CD8-positive, alpha-beta memory T cell (primary cell): ENCODE measurements around the gene TMEM59L. TPM values are rescaled to one million over a fixed set of nuclear protein-coding genes. Genes with fewer than 3 reads are reported as not detected.
"Not testable (repeated sequence)": the region's sequence is repeated elsewhere in the genome, so short reads cannot be mapped to it uniquely, and the experiment has no call there.

ENCODE experiments used
- CTCF ChIA-PET: fragments of 350-600 bp; sonication (Branson Sonifier 250); formaldehyde crosslinking; loops from one replicate; lab custom pipeline; 2021; ENCODE audit warnings: antibody characterized with exemption; lab: Charles Lee
- POLR2A ChIA-PET: fragments of 350-600 bp; sonication (Branson Sonifier 250); formaldehyde crosslinking; loops from one replicate; lab custom pipeline; 2021; ENCODE audit warnings: antibody characterized with exemption; lab: Charles Lee
- DNase-seq, 5 donors: peaks; one replicate each; pipeline versions ENCODE4 v3.0.0 to v3.0.0-alpha.2; 2020 to 2022; ENCODE audit warnings: mixed read lengths in 1 of 5
- H3K27ac ChIP-seq: one replicate; pipeline ENCODE4 v1.7.0; 2013; ENCODE audit warnings: low read depth, mild to moderate bottlenecking, low read length, moderate library complexity
- H3K27me3 ChIP-seq: 2 replicates; pipeline ENCODE4 v1.7.0; 2013; ENCODE audit warnings: low read length, mild to moderate bottlenecking; ENCODE audit not compliant: insufficient read depth, poor library complexity, severe bottlenecking
- H3K36me3 ChIP-seq: 2 replicates; pipeline ENCODE4 v1.7.0; 2013; ENCODE audit warnings: mild to moderate bottlenecking, low read length, moderate library complexity; ENCODE audit not compliant: insufficient read depth
- H3K4me1 ChIP-seq: 2 replicates; pipeline ENCODE4 v1.7.0; 2013; ENCODE audit warnings: mild to moderate bottlenecking, low read length, moderate library complexity; ENCODE audit not compliant: insufficient read depth
- H3K4me3 ChIP-seq: 2 replicates; pipeline ENCODE4 v1.7.0; 2013; ENCODE audit warnings: mild to moderate bottlenecking, low read length
- H3K9me3 ChIP-seq: 2 replicates; pipeline ENCODE4 v1.7.0; 2013; ENCODE audit warnings: mild to moderate bottlenecking, low read length
- H3K27ac Mint-ChIP-seq, 8 donors: one replicate each; pipeline ENCODE4 v1.8.0; 2020 to 2021; ENCODE audit warnings: mixed read lengths in 8 of 8, mild to moderate bottlenecking in 6 of 8, inconsistent platforms in 3 of 8, moderate library complexity in 3 of 8
- H3K27me3 Mint-ChIP-seq, 2 donors: one replicate each; pipeline ENCODE4 v1.8.0; 2020 to 2021; ENCODE audit warnings: mixed read lengths in 2 of 2, mild to moderate bottlenecking in 1 of 2, moderate library complexity in 1 of 2
- H3K36me3 Mint-ChIP-seq, 3 donors: one replicate each; pipeline ENCODE4 v1.8.0; 2020 to 2021; ENCODE audit warnings: mixed read lengths in 3 of 3, inconsistent platforms in 1 of 3, mild to moderate bottlenecking in 1 of 3
- H3K4me1 Mint-ChIP-seq, 3 donors: one replicate each; pipeline ENCODE4 v1.8.0; 2020 to 2021; ENCODE audit warnings: mixed read lengths in 3 of 3, inconsistent platforms in 1 of 3, mild to moderate bottlenecking in 1 of 3
- H3K4me3 Mint-ChIP-seq, 7 donors: one replicate each; pipeline ENCODE4 v1.8.0; 2020 to 2021; ENCODE audit warnings: mixed read lengths in 7 of 7, mild to moderate bottlenecking in 6 of 7, moderate library complexity in 4 of 7, inconsistent platforms in 2 of 7
- H3K9me3 Mint-ChIP-seq, 5 donors: one replicate each; pipeline ENCODE4 v1.8.0; 2020 to 2022; ENCODE audit warnings: mixed read lengths in 5 of 5, mild to moderate bottlenecking in 3 of 5, moderate library complexity in 2 of 5, inconsistent platforms in 1 of 5
- polyA plus RNA-seq: library from polyadenylated mRNA; unstranded; fragments of 300-500 nt; fragmentation: Illumina TruSeq; gene quantifications from one replicate; pipeline ENCODE4 v1.2.3, GENCODE V29; 2021
- total RNA-seq, 2 experiments: library from RNA; stranded (reverse); gene quantifications; one replicate each; pipeline ENCODE4 v1.2.3, GENCODE V29; 2021

The TMEM59L gene
- total and polyA plus RNA-seq, 3 experiments from 2014 or later: not detected

DNA sequence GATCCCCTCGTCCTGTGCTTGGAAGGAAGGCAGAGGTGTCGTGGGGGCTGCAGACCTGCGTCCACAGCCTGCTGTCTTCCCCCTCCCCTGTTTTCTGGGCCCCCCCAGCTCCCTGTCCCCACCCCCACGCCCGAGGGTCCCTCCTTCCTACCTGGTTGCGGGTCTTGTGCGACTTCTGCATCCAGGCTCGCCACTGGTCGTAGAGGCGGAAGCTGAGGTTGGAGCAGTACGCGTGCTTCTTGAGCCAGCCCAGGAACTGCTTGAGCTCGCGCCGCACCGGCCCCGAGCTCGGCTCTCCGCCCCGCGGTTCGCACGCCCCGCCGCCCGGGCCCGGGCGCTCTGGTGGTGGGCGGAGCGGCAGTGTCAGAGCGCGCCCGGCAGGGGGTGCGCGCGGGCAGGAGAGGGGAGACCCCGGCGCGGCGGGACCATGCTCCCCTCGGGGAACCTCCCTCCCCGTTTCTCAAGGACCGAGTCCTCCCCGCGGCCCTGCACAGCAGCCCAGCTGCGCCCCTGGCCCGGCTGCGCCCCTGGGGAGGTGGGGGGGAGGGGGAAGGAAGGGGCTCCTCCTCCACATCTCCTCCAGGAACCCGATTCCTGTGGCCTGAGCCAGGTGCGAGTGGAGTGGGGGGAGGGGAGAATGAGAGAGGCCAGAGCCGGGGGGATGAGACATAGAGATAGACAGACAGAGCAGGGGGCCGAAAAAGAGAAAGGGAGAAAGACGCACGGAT lies 18.4 kb upstream of the TMEM59L start:
- H3K4me1 Mint-ChIP-seq: peaks cover 24 to 36% (median 29%) of the 10 kb centered on the region in 3 donors
- H3K27ac ChIP-seq: peak overlapping the region; percentile 38
- DNase-seq: peak; percentile 66 to 81 (median 72)
- peaks cover 6% of the 10 kb centered on the region for H3K36me3 ChIP-seq
- peaks cover 0 to 19% (median 0%) of the 10 kb centered on the region in 3 donors for H3K36me3 Mint-ChIP-seq
- no peaks in the 10 kb centered on the region for H3K9me3 Mint-ChIP-seq
- H3K27me3 Mint-ChIP-seq: peaks cover under 1 to 3% of the 10 kb centered on the region in 2 donors
- H3K4me3 Mint-ChIP-seq: peak overlapping the region; percentile 68 to 79 (median 77)
- ChIA-PET CTCF (interaction anchor here (0.6 to 4.3 kb wide), 24 partner anchors 8 to 396 kb away, joined by 3 to 25 read pairs (median 4); partner anchors contain the start of genes COPE and DDX49), POLR2A (interaction anchor here (0.5 to 1.6 kb wide), 6 partner anchors 18 to 1120 kb away, joined by 3 to 5 read pairs (median 3); partner anchors contain the start of genes KXD1 and UBA52)
- peak overlapping the region; percentile 56 to 89 (median 82) for H3K27ac Mint-ChIP-seq
- H3K4me1 ChIP-seq: peaks cover 28% of the 10 kb centered on the region
- H3K27me3 ChIP-seq: peaks cover 4% of the 10 kb centered on the region
- H3K9me3 ChIP-seq: no peaks in the 10 kb centered on the region
- peak overlapping the region; percentile 75 for H3K4me3 ChIP-seq

GRCh38 chr19:18594824-18595373 lies 17.8 kb upstream of the TMEM59L start:
- Mint-ChIP-seq H3K27me3 (peaks cover 3 to 5% of the 10 kb centered on the region in 2 donors), H3K36me3 (peaks cover 0 to 18% (median 0%) of the 10 kb centered on the region in 3 donors), H3K27ac (peak overlapping the region in 7 of 8 donors; percentile 71 to 89 (median 82)), H3K4me3 (peak overlapping the region; percentile 68 to 79 (median 77)), H3K4me1 (peaks cover 20 to 32% (median 24%) of the 10 kb centered on the region in 3 donors), H3K9me3 (no peaks in the 10 kb centered on the region)
- H3K9me3 ChIP-seq: no peaks in the 10 kb centered on the region
- peaks cover 6% of the 10 kb centered on the region for H3K36me3 ChIP-seq
- H3K4me1 ChIP-seq: peaks cover 23% of the 10 kb centered on the region
- ChIA-PET POLR2A (no interaction called here), CTCF (interaction anchor here (1.0 to 4.3 kb wide), 9 partner anchors 74 to 395 kb away, joined by 3 to 25 read pairs (median 3); no protein-coding TSS in a partner anchor)
- DNase-seq: peak in 1 of 5 donors; percentile 44
- H3K27me3 ChIP-seq: peaks cover 4% of the 10 kb centered on the region
- H3K4me3 ChIP-seq: peak overlapping the region; percentile 75
- H3K27ac ChIP-seq: peak overlapping the region; percentile 38

- no peak overlapping the region for H3K4me3 ChIP-seq
- H3K36me3 ChIP-seq: peaks cover 6% of the 10 kb centered on the region
- POLR2A ChIA-PET: no interaction called here
- H3K27ac ChIP-seq: no peak overlapping the region
- peaks cover 4% of the 10 kb centered on the region for H3K27me3 ChIP-seq
- Mint-ChIP-seq H3K36me3 (peaks cover 0 to 16% (median 0%) of the 10 kb centered on the region in 3 donors), H3K4me1 (peaks cover 16 to 27% (median 19%) of the 10 kb centered on the region in 3 donors), H3K4me3 (peak overlapping the region in 5 of 7 donors; percentile 37 to 55 (median 46)), H3K9me3 (no peaks in the 10 kb centered on the region), H3K27me3 (peaks cover 3 to 6% of the 10 kb centered on the region in 2 donors), H3K27ac (peak overlapping the region in 3 of 8 donors; percentile 35 to 57 (median 55))
- peak in 1 of 5 donors; percentile 47 for DNase-seq
- CTCF ChIA-PET: interaction anchor here (0.6 to 4.3 kb wide), 2 partner anchors 124 to 253 kb away, joined by 3 to 25 read pairs; no protein-coding TSS in a partner anchor
- no peaks in the 10 kb centered on the region for H3K9me3 ChIP-seq
- H3K4me1 ChIP-seq: peaks cover 17% of the 10 kb centered on the region
Observed at GRCh38 chr19:18595475-18595874, 17.2 kb upstream of the TMEM59L start.

DNA sequence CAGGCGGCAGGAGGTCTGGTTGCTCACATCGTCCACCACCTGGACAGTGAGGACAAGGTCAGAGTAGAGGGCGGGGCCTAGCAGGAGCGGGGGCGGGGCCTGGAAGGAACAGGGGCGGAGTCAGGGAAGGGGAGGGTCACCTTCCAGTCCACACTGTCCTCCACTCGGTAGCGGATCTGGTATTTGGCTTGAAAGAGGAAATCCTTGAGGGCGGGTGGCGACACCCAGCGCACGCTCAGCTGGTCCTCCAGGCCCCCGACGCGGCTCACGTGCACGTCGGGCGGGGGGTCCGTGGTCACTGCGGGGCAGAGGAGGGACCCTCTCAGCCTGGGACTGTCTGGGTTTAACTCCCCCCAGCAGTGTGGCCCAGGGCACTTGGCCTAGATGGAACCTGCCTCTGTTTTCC lies 15.9 kb upstream of the TMEM59L start:
- H3K4me1 Mint-ChIP-seq: peaks cover 11 to 19% (median 13%) of the 10 kb centered on the region in 3 donors
- Histone ChIP-seq H3K4me1 (peaks cover 12% of the 10 kb centered on the region), H3K27ac (peak overlapping the region; percentile 29), H3K9me3 (no peaks in the 10 kb centered on the region), H3K4me3 (no peak overlapping the region), H3K27me3 (peaks cover 4% of the 10 kb centered on the region), H3K36me3 (no peaks in the 10 kb centered on the region)
- peaks cover 0 to 8% of the 10 kb centered on the region in 2 donors for H3K27me3 Mint-ChIP-seq
- ChIA-PET POLR2A (no interaction called here), CTCF (interaction anchor here (0.6 kb wide), 1 partner anchor 46 kb away, joined by 3 read pairs; no protein-coding TSS in a partner anchor)
- no peaks in the 10 kb centered on the region for H3K9me3 Mint-ChIP-seq
- no peak overlapping the region for H3K4me3 Mint-ChIP-seq
- no peak overlapping the region for H3K27ac Mint-ChIP-seq
- DNase-seq: no peak
- peaks cover 0 to 6% (median 0%) of the 10 kb centered on the region in 3 donors for H3K36me3 Mint-ChIP-seq

- Histone ChIP-seq H3K4me1 (peaks cover 12% of the 10 kb centered on the region), H3K27me3 (peaks cover 7% of the 10 kb centered on the region), H3K36me3 (no peaks in the 10 kb centered on the region), H3K27ac (no peak overlapping the region), H3K9me3 (no peaks in the 10 kb centered on the region), H3K4me3 (no peak overlapping the region)
- Mint-ChIP-seq H3K4me3 (no peak overlapping the region), H3K27ac (no peak overlapping the region), H3K27me3 (peaks cover 0 to 16% of the 10 kb centered on the region in 2 donors), H3K4me1 (peaks cover 11 to 20% (median 13%) of the 10 kb centered on the region in 3 donors), H3K36me3 (peaks cover 0 to under 1% (median 0%) of the 10 kb centered on the region in 3 donors), H3K9me3 (no peaks in the 10 kb centered on the region)
- ChIA-PET CTCF (interaction anchor here (1.3 kb wide), 1 partner anchor 9 kb away, joined by 5 read pairs; the partner anchor contains the start of gene REX1BD), POLR2A (interaction anchor here (0.6 kb wide), 1 partner anchor 605 kb away, joined by 5 read pairs; the partner anchor contains the start of gene NR2C2AP)
- DNase-seq: no peak
Observed at GRCh38 chr19:18597809-18598660, 14.6 kb upstream of the TMEM59L start.

DNA sequence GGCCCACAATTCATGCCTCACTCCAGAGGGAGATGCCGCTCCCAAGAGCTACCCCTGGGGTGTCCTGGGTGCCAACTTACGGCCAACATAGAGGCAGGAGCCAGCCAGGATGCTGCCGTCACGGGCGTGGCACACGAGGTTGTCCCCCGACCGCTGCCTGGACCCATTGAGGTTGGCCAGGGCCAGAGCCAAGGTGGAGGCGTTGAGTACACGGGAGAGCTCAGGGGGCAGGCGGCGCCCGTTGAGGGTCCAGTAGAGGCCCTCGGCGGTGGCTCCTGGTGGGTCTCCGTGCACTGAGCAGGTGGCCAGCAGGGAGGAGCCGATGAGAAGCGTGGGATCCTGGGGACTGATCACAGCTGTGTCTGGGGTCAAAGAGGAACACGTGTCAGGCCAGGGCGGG lies 13.2 kb upstream of the TMEM59L start:
- no peak for DNase-seq
- H3K9me3 ChIP-seq: no peaks in the 10 kb centered on the region
- Mint-ChIP-seq H3K9me3 (no peaks in the 10 kb centered on the region), H3K4me3 (no peak overlapping the region), H3K4me1 (peaks cover 8 to 18% (median 8%) of the 10 kb centered on the region in 3 donors), H3K27ac (no peak overlapping the region), H3K36me3 (no peaks in the 10 kb centered on the region), H3K27me3 (peaks cover 5 to 23% of the 10 kb centered on the region in 2 donors)
- CTCF ChIA-PET: no interaction called here
- H3K4me3 ChIP-seq: no peak overlapping the region
- H3K27ac ChIP-seq: no peak overlapping the region
- H3K4me1 ChIP-seq: peaks cover 11% of the 10 kb centered on the region
- POLR2A ChIA-PET: no interaction called here
- H3K36me3 ChIP-seq: no peaks in the 10 kb centered on the region
- H3K27me3 ChIP-seq: peaks cover 15% of the 10 kb centered on the region

DNA sequence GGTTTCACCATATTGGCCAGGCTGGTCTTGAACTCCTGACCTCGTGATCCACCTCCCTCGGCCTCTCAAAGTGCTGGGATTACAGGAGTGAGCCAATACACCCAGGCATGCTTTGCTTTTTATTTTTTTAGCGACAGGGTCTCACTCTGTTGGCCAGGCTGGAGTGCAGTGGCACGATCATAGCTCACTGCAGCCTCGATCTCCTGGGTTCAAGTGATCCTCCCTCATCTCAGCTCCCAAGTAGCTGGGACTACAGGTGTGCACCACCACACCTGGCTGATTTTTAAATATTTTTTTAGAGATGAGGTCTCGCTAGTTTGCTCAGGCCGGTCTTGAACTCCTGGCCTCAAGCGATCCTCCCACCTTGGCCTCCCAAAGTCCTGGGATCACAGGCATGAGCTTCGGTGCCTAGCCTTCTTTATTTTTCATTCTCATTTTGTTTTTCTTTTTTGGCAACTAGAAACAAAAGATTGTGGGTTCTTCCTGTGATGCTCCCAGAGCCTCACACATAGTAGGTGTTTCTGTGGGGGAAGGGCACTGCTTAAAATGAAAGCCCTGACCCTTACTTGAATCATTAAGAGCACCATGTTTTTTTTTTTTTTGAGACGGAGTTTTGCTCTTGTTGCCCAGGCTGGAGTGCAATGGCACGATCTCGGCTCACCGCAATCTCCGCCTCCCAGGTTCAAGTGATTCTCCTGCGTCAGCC lies 11.8 kb upstream of the TMEM59L start:
- H3K4me3 ChIP-seq, DNase-seq, H3K4me1 ChIP-seq, CTCF ChIA-PET, H3K27ac ChIP-seq, POLR2A ChIA-PET, H3K36me3 Mint-ChIP-seq, H3K9me3 ChIP-seq, H3K4me3 Mint-ChIP-seq, H3K9me3 Mint-ChIP-seq, H3K36me3 ChIP-seq, H3K27ac Mint-ChIP-seq: not testable (repeated sequence)
- peaks cover 14 to 34% of the 10 kb centered on the region in 2 donors for H3K27me3 Mint-ChIP-seq
- peaks cover 28% of the 10 kb centered on the region for H3K27me3 ChIP-seq
- peaks cover 4 to 13% (median 4%) of the 10 kb centered on the region in 3 donors for H3K4me1 Mint-ChIP-seq
